ENCODE measurements around the gene FEN1. TPM values are rescaled to one million over a fixed set of nuclear protein-coding genes. Genes with fewer than 3 reads are reported as not detected.
A peak's percentile ranks its signal among the peaks of the same experiment; 100 is the strongest.

Gene FEN1
- total and polyA plus RNA-seq, 2 donors from 2014 or later, result 8.5 to 8.8 TPM

DNA sequence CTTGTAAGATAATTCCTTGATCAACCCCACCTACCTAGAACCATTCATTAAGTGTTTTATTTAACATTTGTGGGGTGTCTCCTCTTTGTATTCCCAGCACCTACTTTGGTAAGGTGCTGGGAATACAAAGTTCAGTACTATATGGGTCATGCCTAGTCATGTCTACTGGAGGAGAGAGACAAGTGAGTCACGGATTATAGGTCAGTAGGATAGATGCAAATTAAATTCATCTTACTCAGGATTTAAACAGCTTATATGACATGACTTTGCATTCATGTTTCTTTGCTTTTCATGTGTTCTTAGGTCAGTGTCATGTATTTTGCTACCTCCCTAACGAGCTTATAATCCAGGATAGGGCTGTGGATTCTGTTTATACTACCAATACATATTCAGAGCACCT lies 27.5 kb downstream of the FEN1 start:
- no peaks in the 10 kb centered on the region for H3K27me3 ChIP-seq (ENCODE audit: control insufficient read depth, insufficient read depth, low read length)
- no peak for FAIRE-seq
- no peak for DNase-seq
- no peak overlapping the region for H3K27ac ChIP-seq (ENCODE audit: low read depth in 2 of 2, low read length in 2 of 2)
- H3K4me3 ChIP-seq (ENCODE audit: low read length in 3 of 3), result no peak overlapping the region
- H3K36me3 ChIP-seq (ENCODE audit: control insufficient read depth in 2 of 3, insufficient read depth in 3 of 3, low read length in 3 of 3), result no peaks in the 10 kb centered on the region
- TF ChIP-seq, protein P1, sequence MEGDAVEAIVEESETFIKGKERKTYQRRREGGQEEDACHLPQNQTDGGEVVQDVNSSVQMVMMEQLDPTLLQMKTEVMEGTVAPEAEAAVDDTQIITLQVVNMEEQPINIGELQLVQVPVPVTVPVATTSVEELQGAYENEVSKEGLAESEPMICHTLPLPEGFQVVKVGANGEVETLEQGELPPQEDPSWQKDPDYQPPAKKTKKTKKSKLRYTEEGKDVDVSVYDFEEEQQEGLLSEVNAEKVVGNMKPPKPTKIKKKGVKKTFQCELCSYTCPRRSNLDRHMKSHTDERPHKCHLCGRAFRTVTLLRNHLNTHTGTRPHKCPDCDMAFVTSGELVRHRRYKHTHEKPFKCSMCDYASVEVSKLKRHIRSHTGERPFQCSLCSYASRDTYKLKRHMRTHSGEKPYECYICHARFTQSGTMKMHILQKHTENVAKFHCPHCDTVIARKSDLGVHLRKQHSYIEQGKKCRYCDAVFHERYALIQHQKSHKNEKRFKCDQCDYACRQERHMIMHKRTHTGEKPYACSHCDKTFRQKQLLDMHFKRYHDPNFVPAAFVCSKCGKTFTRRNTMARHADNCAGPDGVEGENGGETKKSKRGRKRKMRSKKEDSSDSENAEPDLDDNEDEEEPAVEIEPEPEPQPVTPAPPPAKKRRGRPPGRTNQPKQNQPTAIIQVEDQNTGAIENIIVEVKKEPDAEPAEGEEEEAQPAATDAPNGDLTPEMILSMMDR (IDR thresholded peaks at IDR 0.05; ENCODE audit: borderline replicate concordance, extremely low read depth, insufficient read depth), result no peak
- no peak overlapping the region for H3K9ac ChIP-seq (ENCODE audit: low read length in 3 of 3)
- intact Hi-C loops (cut with DNase I), result no loop called here
- peaks cover 0 to 8% (median 0%) of the 10 kb centered on the region in 3 donors for H3K4me1 ChIP-seq (ENCODE audit: control insufficient read depth in 2 of 3, insufficient read depth in 2 of 3, low read depth in 1 of 3, low read length in 3 of 3)
- H3K9me3 ChIP-seq (ENCODE audit: control insufficient read depth in 2 of 3, insufficient read depth in 1 of 3, low read length in 3 of 3), result no peaks in the 10 kb centered on the region

DNA sequence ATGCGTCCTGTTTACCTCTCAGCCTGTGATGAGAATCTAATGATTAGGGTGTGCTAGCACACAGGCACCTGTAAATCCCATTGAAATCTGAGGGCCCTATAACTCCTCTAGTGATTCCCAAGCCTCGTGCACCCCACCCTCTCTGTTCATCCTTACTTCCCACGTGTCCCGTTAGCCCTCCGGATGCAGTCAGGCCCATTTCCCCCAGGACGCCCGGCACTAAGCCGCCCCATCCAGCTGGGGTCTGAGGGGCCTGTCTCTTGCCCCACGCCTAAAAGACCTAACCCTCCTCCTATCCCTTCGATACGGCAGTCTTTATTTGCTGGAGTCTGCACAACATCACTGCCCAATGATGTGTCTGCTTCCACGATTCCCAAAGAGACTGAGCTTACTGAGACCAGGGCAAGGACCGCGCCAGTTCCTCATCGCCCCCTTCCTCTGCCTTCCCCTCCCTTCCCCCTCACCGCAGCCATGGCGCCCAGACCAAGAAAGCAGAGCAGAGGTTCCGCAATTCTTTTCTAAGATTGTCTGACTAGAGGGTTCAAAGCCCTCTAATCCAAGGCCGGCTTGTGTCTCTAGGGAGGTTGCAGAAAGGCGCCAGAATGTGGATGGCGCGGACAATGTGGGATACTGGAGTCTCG lies 34.3 kb downstream of the FEN1 start:
- intact Hi-C loops (cut with DNase I), result no loop called here
- H3K4me1 ChIP-seq (ENCODE audit: control insufficient read depth in 2 of 3, insufficient read depth in 2 of 3, low read depth in 1 of 3, low read length in 3 of 3), result peaks cover 0 to 25% (median 20%) of the 10 kb centered on the region in 3 donors
- FAIRE-seq (no peak), DNase-seq (peak in 2 of 5 donors; percentile 74 to 75)
- TF ChIP-seq, protein P1 (IDR thresholded peaks at IDR 0.05; ENCODE audit: borderline replicate concordance, extremely low read depth, insufficient read depth), result no peak
- H3K9ac ChIP-seq (ENCODE audit: low read length in 3 of 3), result peak overlapping the region in 2 of 3 donors; percentile 12 to 46
- H3K36me3 ChIP-seq (ENCODE audit: control insufficient read depth in 2 of 3, insufficient read depth in 3 of 3, low read length in 3 of 3), result no peaks in the 10 kb centered on the region
- H3K27me3 ChIP-seq (ENCODE audit: control insufficient read depth, insufficient read depth, low read length), result no peaks in the 10 kb centered on the region
- no peaks in the 10 kb centered on the region for H3K9me3 ChIP-seq (ENCODE audit: control insufficient read depth in 2 of 3, insufficient read depth in 1 of 3, low read length in 3 of 3)
- no peak overlapping the region for H3K27ac ChIP-seq (ENCODE audit: low read depth in 2 of 2, low read length in 2 of 2)
- peak overlapping the region in 2 of 3 donors; percentile 21 to 69 for H3K4me3 ChIP-seq (ENCODE audit: low read length in 3 of 3)

DNA sequence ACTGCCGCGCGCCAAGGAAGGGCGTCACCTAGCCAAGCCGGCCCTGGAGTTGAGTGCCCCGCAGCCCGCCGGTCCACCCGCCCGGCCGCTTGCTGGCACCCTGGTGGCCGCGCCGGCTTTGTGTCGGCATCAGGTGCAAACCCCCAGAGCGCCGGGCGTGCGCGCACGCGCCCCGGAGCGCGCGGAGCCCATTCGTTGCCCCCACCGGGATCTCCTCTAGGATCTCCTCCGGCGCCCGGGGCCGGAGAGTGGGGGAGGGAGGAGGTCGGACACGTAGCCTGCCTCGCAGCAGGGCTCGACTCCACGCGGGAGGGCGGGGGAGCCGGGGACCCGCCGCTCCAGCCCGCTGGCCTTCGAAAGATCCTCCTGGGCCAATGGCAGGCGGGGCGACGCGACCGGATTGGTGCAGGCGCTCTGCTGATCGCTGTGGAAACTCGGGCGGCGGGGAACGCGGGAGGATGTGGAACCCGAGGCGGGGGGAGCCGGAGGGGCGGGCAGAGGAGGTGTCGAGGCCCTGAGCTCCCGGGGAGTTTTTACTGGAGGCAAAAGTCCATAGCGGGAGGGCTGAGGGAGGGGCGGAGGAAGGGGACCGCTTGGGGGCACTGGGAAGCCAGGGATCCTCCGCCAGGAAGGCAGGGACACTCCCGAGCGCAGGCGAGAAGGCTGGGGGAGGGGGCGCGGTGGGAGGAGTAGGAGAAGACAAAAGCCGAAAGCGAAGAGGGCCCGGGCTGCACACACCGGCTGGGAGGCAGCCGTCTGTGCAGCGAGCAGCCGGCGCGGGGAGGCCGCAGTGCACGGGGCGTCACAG lies 35.1 kb downstream of the FEN1 start, which contains the start of gene FADS2:
Gene FADS2 (plus strand): TSS at position 730 of the 808 bp plus-strand sequence. CDS start 91 bp downstream, outside the sequence.
- Histone ChIP-seq H3K9me3 (ENCODE audit: control insufficient read depth in 2 of 3, insufficient read depth in 1 of 3, low read length in 3 of 3) (no peaks in the 10 kb centered on the region), H3K4me3 (ENCODE audit: low read length in 3 of 3) (peak within 1 kb of the TSS; percentile 57 to 69 (median 63)), H3K27me3 (ENCODE audit: control insufficient read depth, insufficient read depth, low read length) (no peaks in the 10 kb centered on the region), H3K36me3 (ENCODE audit: control insufficient read depth in 2 of 3, insufficient read depth in 3 of 3, low read length in 3 of 3) (no peaks in the 10 kb centered on the region), H3K27ac (ENCODE audit: low read depth in 2 of 2, low read length in 2 of 2) (peak within 1 kb of the TSS; percentile 58 to 80), H3K9ac (ENCODE audit: low read length in 3 of 3) (peak within 1 kb of the TSS in 2 of 3 donors; percentile 41 to 55), H3K4me1 (ENCODE audit: control insufficient read depth in 2 of 3, insufficient read depth in 2 of 3, low read depth in 1 of 3, low read length in 3 of 3) (peaks cover 0 to 25% (median 20%) of the 10 kb centered on the region in 3 donors)
- DNase-seq, result peak; percentile 97 to 98 (median 98)
- TF ChIP-seq, protein P1 (IDR thresholded peaks at IDR 0.05; ENCODE audit: borderline replicate concordance, extremely low read depth, insufficient read depth), result no peak
- no peak for FAIRE-seq
- intact Hi-C loops (cut with DNase I), result no loop called here

Data from kidney (tissue), 14 donors.